ENCODE results near the gene TMEM59L. TPM values are rescaled to one million over a fixed set of nuclear protein-coding genes. Genes with fewer than 3 reads are reported as not detected.

Gene TMEM59L
- total and polyA plus RNA-seq, 9 of the 15 experiments (the other 6 are each of a cell fraction or from before 2014, with no cell fraction given), result 0.37 TPM; not detected in 8

- Histone ChIP-seq H3K4me2 (ENCODE audit: insufficient read depth, low read length) (no peak within 1 kb of the TSS), H3K27ac (ENCODE audit: extremely low read depth, low read depth, low read length) (no peak within 1 kb of the TSS), H3K4me1 (replicated peaks in 1 of 2; ENCODE audit: control insufficient read depth in 2 of 2, insufficient read depth in 2 of 2, low read length in 2 of 2) (peaks cover 0 to 58% of the 10 kb centered on the region in 2 experiments; a peak in 2 of 5 replicates), H3K79me2 (ENCODE audit: control insufficient read depth, insufficient read depth, low read length) (no peaks in the 10 kb centered on the region), H3K9me1 (ENCODE audit: control insufficient read depth, insufficient read depth, low read length) (no peaks in the 10 kb centered on the region), H3K9ac (ENCODE audit: insufficient read depth in 1 of 2, low read depth in 2 of 2, low read length in 2 of 2) (no peak within 1 kb of the TSS; a peak in 1 of 4 replicates), H3K36me3 (ENCODE audit: control insufficient read depth, insufficient read depth, low read length) (no peaks in the 10 kb centered on the region), H2AFZ (ENCODE audit: low read depth, low read length) (no peak within 1 kb of the TSS), H3K9me3 (replicated peaks; ENCODE audit: control insufficient read depth, insufficient read depth, low read depth, low read length) (no peaks in the 10 kb centered on the region), H3K27me3 (ENCODE audit: control insufficient read depth in 2 of 2, insufficient read depth in 2 of 2, low read length in 2 of 2) (peaks cover 38 to 64% of the 10 kb centered on the region in 2 experiments), H3K4me3 (no peak within 1 kb of the TSS), H4K20me1 (replicated peaks; ENCODE audit: control insufficient read depth, insufficient read depth, low read length) (peaks cover 25% of the 10 kb centered on the region)
- in situ Hi-C loops (cut with MboI), result no loop called here
- POLR2A ChIA-PET, result no interaction called here
- CTCF ChIA-PET (ENCODE audit: low intra/inter-chr PET ratio), result no interaction called here
- TF ChIP-seq ZBTB34 (CRISPR knock-in tag; IDR thresholded peaks at IDR 0.05), result no peak
- peak; percentile 37 for TF ChIP-seq VEZF1 (CRISPR knock-in tag; IDR thresholded peaks at IDR 0.05)
- DNase-seq (ENCODE audit: extremely low read depth in 1 of 4, low spot score in 3 of 4), result peak in 3 of 4 experiments; percentile 44 to 78 (median 74)
- intact Hi-C loops (cut with micrococcal nuclease), result no loop called here
- no TSS peak for BruUV-seq (replicated peaks)
- no peak for FAIRE-seq
- WGBS (ENCODE audit: insufficient coverage, low coverage, missing lambda C conversion rate), result 1% methylated on average over 27 of the region's 116 CpGs
- ATAC-seq, result no peak
Observed at GRCh38 chr19:18606281-18607225, 6.1 kb upstream of the TMEM59L start, which contains the start of gene CRLF1. TSS of gene CRLF1 (minus strand) at chr19:18606799. CDS start at chr19:18606656, 143 bp downstream.
